SU-DHL-6 (cell line): Measurements from ENCODE around the gene GAPDHS.

Experiments
- H2AFZ ChIP-seq: fragments of 200-600 bp; sonication (generic); 2 replicates; pipeline ENCODE4 v1.6.1; 2014; ENCODE audit warnings: low read depth, mild to moderate bottlenecking, moderate library complexity, mixed read lengths, antibody characterized with exemption, low read length; ENCODE audit not compliant: severe bottlenecking
- H3F3A ChIP-seq: fragments of 200-600 bp; shearing (Covaris generic); 2 replicates; pipeline ENCODE4 v1.6.0; 2016; ENCODE audit warnings: antibody characterized with exemption, mild to moderate bottlenecking; ENCODE audit not compliant: insufficient read depth
- H3K27ac ChIP-seq: fragments of 200-600 bp; sonication (generic); 2 replicates; pipeline ENCODE4 v1.5.1; 2016; ENCODE audit warnings: low read depth, mild to moderate bottlenecking, low read length, moderate library complexity, mixed read lengths
- H3K27me3 ChIP-seq: fragments of 200-600 bp; sonication (generic), shearing (Covaris generic); 2 replicates; pipeline ENCODE4 v1.6.0; 2014; ENCODE audit warnings: mild to moderate bottlenecking, low read length
- H3K36me3 ChIP-seq: fragments of 200-600 bp; sonication (generic); 2 replicates; pipeline ENCODE4 v1.6.1; 2014; ENCODE audit warnings: mild to moderate bottlenecking, low read length, mixed read lengths
- H3K4me2 ChIP-seq: fragments of 300-600, 200-600 bp; shearing (Covaris generic), sonication (generic); 2 replicates; pipeline ENCODE4 v1.6.0; 2014; ENCODE audit warnings: low read length, low read depth, mild to moderate bottlenecking; ENCODE audit not compliant: poor library complexity, severe bottlenecking
- H3K4me3 ChIP-seq: fragments of 200-600 bp; sonication (generic); 2 replicates; pipeline ENCODE4 v1.5.1; 2014; ENCODE audit warnings: antibody characterized with exemption, low read length, mild to moderate bottlenecking, mixed read lengths; ENCODE audit not compliant: insufficient read depth, poor library complexity, severe bottlenecking
- H3K79me2 ChIP-seq: fragments of 200-600 bp; sonication (generic); 2 replicates; pipeline ENCODE4 v1.6.1; 2014; ENCODE audit warnings: mild to moderate bottlenecking, low read length, moderate library complexity; ENCODE audit not compliant: insufficient read depth
- H3K9ac ChIP-seq: fragments of 200-600 bp; sonication (generic); 2 replicates; pipeline ENCODE4 v1.7.0; 2014; ENCODE audit warnings: mild to moderate bottlenecking, low read length
- H3K9me2 ChIP-seq: fragments of 200-600 bp; sonication (generic); replicated peaks from 2 replicates; pipeline ENCODE4 v1.6.1; 2014; ENCODE audit warnings: low read length; ENCODE audit not compliant: insufficient read depth
- H3K9me3 ChIP-seq: fragments of 200-600 bp; sonication (generic); 2 replicates; pipeline ENCODE4 v1.6.1; 2014; ENCODE audit warnings: low read length, mixed read lengths; ENCODE audit not compliant: insufficient read depth
- H4K20me1 ChIP-seq: fragments of 200-600 bp; sonication (generic); 2 replicates; pipeline ENCODE4 v1.6.1; 2014; ENCODE audit warnings: low read depth, mild to moderate bottlenecking, antibody characterized with exemption, low read length, moderate library complexity, mixed read lengths
- EZH2phosphoT487 ChIP-seq: fragments of 200-600 bp; sonication (generic), shearing (Covaris generic); conservative IDR thresholded peaks from 2 replicates; pipeline ENCODE4 v1.6.1; 2018; ENCODE audit warnings: mild to moderate bottlenecking, antibody characterized with exemption, low read length, moderate library complexity, mixed read lengths
- TF ChIP-seq, protein P1 (sequence below): fragments of 200-600 bp; sonication (generic); IDR thresholded peaks from one replicate; pipeline ENCODE4 v1.5.1; 2017; ENCODE audit warnings: antibody characterized with exemption, mild to moderate bottlenecking, low read length, moderate library complexity; ENCODE audit not compliant: insufficient read depth, poor library complexity, severe bottlenecking

GAPDHS gene

DNA sequence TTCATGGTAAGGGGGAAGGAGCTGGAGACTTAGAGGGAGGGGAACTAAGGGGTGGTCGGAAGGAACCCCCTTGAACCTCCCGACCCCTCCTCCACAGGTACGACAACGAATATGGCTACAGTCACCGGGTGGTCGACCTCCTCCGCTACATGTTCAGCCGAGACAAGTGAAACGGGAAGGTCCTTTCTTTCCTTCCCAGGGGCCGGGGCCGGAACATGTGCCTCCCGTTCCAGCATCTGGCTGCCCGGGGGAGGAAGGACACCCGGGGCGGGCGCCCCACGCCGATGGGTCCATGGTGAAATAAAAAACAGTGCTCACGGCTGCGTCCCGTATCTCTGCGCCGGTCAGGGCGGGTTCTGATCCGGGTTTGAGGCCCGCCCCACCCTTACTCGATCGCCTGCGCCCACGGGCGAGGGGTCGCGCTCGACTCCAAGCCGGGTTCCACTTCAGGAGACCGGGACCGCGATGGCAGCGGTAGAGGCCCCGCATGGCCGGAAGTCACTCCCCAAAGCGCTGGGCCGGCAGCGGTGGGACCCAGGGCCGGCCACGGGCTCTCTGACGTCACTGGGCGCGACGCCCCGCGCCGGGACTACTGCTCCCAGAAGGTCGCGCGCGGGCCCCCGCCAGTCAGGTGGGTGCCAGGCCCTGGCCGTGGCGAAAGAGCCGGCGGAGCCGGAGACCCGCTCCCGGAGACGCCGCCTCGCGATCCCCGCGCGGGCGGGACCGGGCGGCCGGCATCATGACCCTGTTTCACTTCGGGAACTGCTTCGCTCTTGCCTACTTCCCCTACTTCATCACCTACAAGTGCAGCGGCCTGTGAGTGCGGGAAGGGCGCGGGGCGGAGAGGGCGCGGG lies 12.0 kb downstream of the GAPDHS start, which contains the start of gene TMEM147:
TSS of gene TMEM147 (plus strand) at position 626 of the 854 bp plus-strand sequence. CDS start at position 740, 114 bp downstream.
- Histone ChIP-seq H3K9me2 (no peaks in the 10 kb centered on the region), H3K36me3 (no peaks in the 10 kb centered on the region), H3K27ac (peak within 1 kb of the TSS; percentile 47), H3K9ac (peak within 1 kb of the TSS; percentile 99), H3K4me3 (peak within 1 kb of the TSS; percentile 100), H3K27me3 (no peaks in the 10 kb centered on the region), H2AFZ (peak within 1 kb of the TSS; percentile 100), H3K79me2 (peaks cover 19% of the 10 kb centered on the region; the same call in 1 of the 2 replicates), H4K20me1 (no peaks in the 10 kb centered on the region), H3F3A (no peaks in the 10 kb centered on the region), H3K4me2 (peak within 1 kb of the TSS; percentile 96), H3K9me3 (no peaks in the 10 kb centered on the region)
- TF ChIP-seq, protein P1, sequence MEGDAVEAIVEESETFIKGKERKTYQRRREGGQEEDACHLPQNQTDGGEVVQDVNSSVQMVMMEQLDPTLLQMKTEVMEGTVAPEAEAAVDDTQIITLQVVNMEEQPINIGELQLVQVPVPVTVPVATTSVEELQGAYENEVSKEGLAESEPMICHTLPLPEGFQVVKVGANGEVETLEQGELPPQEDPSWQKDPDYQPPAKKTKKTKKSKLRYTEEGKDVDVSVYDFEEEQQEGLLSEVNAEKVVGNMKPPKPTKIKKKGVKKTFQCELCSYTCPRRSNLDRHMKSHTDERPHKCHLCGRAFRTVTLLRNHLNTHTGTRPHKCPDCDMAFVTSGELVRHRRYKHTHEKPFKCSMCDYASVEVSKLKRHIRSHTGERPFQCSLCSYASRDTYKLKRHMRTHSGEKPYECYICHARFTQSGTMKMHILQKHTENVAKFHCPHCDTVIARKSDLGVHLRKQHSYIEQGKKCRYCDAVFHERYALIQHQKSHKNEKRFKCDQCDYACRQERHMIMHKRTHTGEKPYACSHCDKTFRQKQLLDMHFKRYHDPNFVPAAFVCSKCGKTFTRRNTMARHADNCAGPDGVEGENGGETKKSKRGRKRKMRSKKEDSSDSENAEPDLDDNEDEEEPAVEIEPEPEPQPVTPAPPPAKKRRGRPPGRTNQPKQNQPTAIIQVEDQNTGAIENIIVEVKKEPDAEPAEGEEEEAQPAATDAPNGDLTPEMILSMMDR: no peak
- no peak for TF ChIP-seq EZH2phosphoT487

DNA sequence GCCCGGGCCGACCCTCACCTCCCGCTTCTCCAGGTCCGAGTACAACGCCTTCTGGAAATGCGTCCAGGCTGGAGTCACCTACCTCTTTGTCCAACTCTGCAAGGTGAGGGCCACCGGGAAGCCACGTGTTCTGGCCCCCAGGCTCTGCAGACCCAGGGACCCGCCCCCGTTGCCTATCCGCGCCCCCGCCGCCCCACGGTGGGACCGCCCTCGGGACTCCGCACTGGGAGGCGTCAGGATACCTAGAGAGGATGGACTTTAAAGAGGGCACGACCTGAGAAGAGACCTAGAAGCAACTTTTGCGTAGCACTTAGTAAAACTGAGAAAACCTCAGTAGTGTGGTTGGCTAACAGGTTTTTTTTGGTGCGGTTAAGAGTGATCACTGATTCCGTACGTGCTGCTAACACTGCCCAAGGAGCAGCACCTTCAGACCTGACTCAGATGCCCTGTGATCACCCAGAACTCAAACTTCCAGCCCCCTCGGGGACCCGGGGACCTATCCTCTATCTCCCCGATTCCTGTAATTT lies 12.7 kb downstream of the GAPDHS start:
- Histone ChIP-seq H3K9me3 (no peaks in the 10 kb centered on the region), H3K4me2 (peak overlapping the region; percentile 96), H3K36me3 (no peaks in the 10 kb centered on the region), H3K9me2 (no peaks in the 10 kb centered on the region), H3K27ac (peak overlapping the region; percentile 24; the same call in 1 of the 2 replicates), H2AFZ (peak overlapping the region; percentile 100), H3K27me3 (no peaks in the 10 kb centered on the region), H3K9ac (peak overlapping the region; percentile 99), H4K20me1 (no peaks in the 10 kb centered on the region), H3K79me2 (peaks cover 19% of the 10 kb centered on the region; the same call in 1 of the 2 replicates), H3F3A (no peaks in the 10 kb centered on the region), H3K4me3 (peak overlapping the region; percentile 100)
- no peak for TF ChIP-seq EZH2phosphoT487
- TF ChIP-seq, protein P1: no peak

DNA sequence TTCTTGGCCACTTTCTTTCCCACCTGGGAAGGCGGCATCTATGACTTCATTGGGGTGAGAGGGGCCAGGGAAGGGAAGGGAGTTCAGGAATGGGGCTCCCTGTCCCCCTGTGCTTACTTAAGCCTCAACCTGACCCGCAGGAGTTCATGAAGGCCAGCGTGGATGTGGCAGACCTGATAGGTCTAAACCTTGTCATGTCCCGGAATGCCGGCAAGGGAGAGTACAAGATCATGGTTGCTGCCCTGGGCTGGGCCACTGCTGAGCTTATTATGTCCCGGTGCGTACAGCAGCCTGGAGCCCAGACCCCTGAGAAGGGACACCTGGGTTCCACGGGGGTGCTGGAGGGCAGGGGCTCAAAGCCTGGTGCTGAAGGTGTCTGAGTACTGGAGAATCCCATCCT lies 13.3 kb downstream of the GAPDHS start:
- no peaks in the 10 kb centered on the region for H3K9me2 ChIP-seq
- peak overlapping the region; percentile 99 for H3K9ac ChIP-seq
- no peaks in the 10 kb centered on the region for H3K36me3 ChIP-seq
- TF ChIP-seq, protein P1: no peak
- no peak for TF ChIP-seq EZH2phosphoT487
- peak overlapping the region; percentile 100 for H3K4me3 ChIP-seq
- H3K27ac ChIP-seq: no peak overlapping the region
- no peaks in the 10 kb centered on the region for H3K27me3 ChIP-seq
- H3F3A ChIP-seq: no peaks in the 10 kb centered on the region
- H3K79me2 ChIP-seq: peaks cover 19% of the 10 kb centered on the region; the same call in 1 of the 2 replicates
- no peak overlapping the region for H2AFZ ChIP-seq
- H4K20me1 ChIP-seq: no peaks in the 10 kb centered on the region
- H3K9me3 ChIP-seq: no peaks in the 10 kb centered on the region
- peak overlapping the region; percentile 96 for H3K4me2 ChIP-seq
